H1 (cell line): ENCODE results near the gene TIAM2. TPM values are rescaled to one million over a fixed set of nuclear protein-coding genes. Genes with fewer than 3 reads are reported as not detected.

Experiments used
- CEBPB ChIP-seq: IDR thresholded peaks from 2 replicates; pipeline ENCODE4 v1.6.1; 2012; ENCODE audit warnings: low read depth, low read length
- EP300 ChIP-seq, 2 experiments: IDR thresholded peaks; 1 replicate in 1 of 2; 2 replicates in 1 of 2; pipeline ENCODE4 v1.6.1; 2011 to 2012; ENCODE audit warnings: low read depth in 2 of 2, low read length in 2 of 2, mild to moderate bottlenecking in 2 of 2, borderline replicate concordance in 1 of 2, inconsistent platforms in 1 of 2, moderate library complexity in 1 of 2
- POLR2A ChIP-seq, 2 experiments: IDR thresholded peaks; 1 replicate in 1 of 2; 2 replicates in 1 of 2; pipeline ENCODE4 v1.6.1; 2011; ENCODE audit warnings: low read depth in 2 of 2, low read length in 2 of 2, mild to moderate bottlenecking in 2 of 2; ENCODE audit errors: control extremely low read depth in 1 of 2
- RAD21 ChIP-seq, 2 experiments: IDR thresholded peaks in 1 of 2; conservative IDR thresholded peaks in 1 of 2; 2 replicates each; pipeline ENCODE4 v1.6.1; 2011; ENCODE audit warnings: low read depth in 2 of 2, low read length in 2 of 2, improper control_type of control experiment in 1 of 2, inconsistent platforms in 1 of 2, mild to moderate bottlenecking in 1 of 2, moderate library complexity in 1 of 2
- RXRA ChIP-seq: IDR thresholded peaks from 2 replicates; pipeline ENCODE4 v1.6.1; 2011; ENCODE audit warnings: low read depth, mild to moderate bottlenecking, low read length, moderate library complexity; ENCODE audit not compliant: insufficient read depth
- TAF1 ChIP-seq: IDR thresholded peaks from 2 replicates; pipeline ENCODE4 v1.6.1; 2011; ENCODE audit warnings: mild to moderate bottlenecking, low read depth, low read length
- TAF7 ChIP-seq: optimal IDR thresholded peaks from 2 replicates; pipeline ENCODE3; 2011; ENCODE audit warnings: low read depth, mild to moderate bottlenecking, inconsistent platforms, low read length, moderate library complexity, borderline replicate concordance
- polyA plus RNA-seq, 7 experiments: library from polyadenylated mRNA; depleted of rRNA in 3 of 7; stranded (reverse) in 5 of 7; unstranded in 2 of 7; fragments of >200 nt in 5 of 7; fragments of 200-250 nt in 2 of 7; gene quantifications; 1 replicate in 5 of 7; 2 replicates in 1 of 7; 4 replicates in 1 of 7; pipeline versions ENCODE4 v1.2.1 to v1.2.3, GENCODE V29; 2011 to 2013; ENCODE audit warnings: missing spikeins in 2 of 7, mixed read lengths in 2 of 7
- total RNA-seq: library from RNA; stranded (reverse); fragmentation: NEBNext Ultra II Directional; extraction: Animal tissue kit (Norgen Biotek cat#: 25700); gene quantifications from 2 replicates; pipeline ENCODE4 v1.2.1, GENCODE V29; 2021
- TF ChIP-seq, protein P1 (sequence below): fragments of 300-600 bp; sonication (generic); IDR thresholded peaks from 2 replicates; pipeline ENCODE4 v1.7.1; 2012; ENCODE audit warnings: low read length, moderate library complexity, mild to moderate bottlenecking, inconsistent platforms; ENCODE audit not compliant: insufficient replicate concordance
- TF ChIP-seq, protein P2 (sequence below): IDR thresholded peaks from 2 replicates; pipeline ENCODE4 v1.6.1; 2012; ENCODE audit warnings: inconsistent platforms
- TF ChIP-seq, protein P3 (sequence below): IDR thresholded peaks from 2 replicates; pipeline ENCODE4 v1.6.1; 2012; ENCODE audit warnings: low read length, inconsistent platforms

Gene TIAM2
- total and polyA plus RNA-seq, 2 of the 8 experiments (the other 6 are each of a cell fraction or from before 2014, with no cell fraction given), result 7.4 to 23.9 TPM

DNA sequence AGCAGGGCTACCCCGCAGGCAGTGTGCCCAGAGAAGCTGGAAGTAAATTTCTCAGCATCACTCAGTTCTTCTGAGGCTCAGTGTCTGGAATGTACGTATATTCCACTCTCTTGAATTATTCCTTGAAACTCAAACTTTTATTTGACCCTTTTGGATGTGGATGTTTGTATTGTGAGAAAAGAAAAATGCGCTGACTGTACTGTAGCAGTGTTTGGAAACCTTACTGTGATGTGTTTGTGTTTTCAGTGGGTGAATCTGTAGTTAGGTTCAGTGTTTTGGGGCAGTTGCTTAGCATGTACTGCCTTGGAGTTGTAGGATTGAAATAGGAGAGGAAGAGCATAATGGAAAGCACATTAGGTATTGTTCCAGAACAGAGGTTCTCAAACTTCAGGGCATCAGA lies 13.5 kb downstream of the TIAM2 start (continued):
- TF ChIP-seq, protein P1, sequence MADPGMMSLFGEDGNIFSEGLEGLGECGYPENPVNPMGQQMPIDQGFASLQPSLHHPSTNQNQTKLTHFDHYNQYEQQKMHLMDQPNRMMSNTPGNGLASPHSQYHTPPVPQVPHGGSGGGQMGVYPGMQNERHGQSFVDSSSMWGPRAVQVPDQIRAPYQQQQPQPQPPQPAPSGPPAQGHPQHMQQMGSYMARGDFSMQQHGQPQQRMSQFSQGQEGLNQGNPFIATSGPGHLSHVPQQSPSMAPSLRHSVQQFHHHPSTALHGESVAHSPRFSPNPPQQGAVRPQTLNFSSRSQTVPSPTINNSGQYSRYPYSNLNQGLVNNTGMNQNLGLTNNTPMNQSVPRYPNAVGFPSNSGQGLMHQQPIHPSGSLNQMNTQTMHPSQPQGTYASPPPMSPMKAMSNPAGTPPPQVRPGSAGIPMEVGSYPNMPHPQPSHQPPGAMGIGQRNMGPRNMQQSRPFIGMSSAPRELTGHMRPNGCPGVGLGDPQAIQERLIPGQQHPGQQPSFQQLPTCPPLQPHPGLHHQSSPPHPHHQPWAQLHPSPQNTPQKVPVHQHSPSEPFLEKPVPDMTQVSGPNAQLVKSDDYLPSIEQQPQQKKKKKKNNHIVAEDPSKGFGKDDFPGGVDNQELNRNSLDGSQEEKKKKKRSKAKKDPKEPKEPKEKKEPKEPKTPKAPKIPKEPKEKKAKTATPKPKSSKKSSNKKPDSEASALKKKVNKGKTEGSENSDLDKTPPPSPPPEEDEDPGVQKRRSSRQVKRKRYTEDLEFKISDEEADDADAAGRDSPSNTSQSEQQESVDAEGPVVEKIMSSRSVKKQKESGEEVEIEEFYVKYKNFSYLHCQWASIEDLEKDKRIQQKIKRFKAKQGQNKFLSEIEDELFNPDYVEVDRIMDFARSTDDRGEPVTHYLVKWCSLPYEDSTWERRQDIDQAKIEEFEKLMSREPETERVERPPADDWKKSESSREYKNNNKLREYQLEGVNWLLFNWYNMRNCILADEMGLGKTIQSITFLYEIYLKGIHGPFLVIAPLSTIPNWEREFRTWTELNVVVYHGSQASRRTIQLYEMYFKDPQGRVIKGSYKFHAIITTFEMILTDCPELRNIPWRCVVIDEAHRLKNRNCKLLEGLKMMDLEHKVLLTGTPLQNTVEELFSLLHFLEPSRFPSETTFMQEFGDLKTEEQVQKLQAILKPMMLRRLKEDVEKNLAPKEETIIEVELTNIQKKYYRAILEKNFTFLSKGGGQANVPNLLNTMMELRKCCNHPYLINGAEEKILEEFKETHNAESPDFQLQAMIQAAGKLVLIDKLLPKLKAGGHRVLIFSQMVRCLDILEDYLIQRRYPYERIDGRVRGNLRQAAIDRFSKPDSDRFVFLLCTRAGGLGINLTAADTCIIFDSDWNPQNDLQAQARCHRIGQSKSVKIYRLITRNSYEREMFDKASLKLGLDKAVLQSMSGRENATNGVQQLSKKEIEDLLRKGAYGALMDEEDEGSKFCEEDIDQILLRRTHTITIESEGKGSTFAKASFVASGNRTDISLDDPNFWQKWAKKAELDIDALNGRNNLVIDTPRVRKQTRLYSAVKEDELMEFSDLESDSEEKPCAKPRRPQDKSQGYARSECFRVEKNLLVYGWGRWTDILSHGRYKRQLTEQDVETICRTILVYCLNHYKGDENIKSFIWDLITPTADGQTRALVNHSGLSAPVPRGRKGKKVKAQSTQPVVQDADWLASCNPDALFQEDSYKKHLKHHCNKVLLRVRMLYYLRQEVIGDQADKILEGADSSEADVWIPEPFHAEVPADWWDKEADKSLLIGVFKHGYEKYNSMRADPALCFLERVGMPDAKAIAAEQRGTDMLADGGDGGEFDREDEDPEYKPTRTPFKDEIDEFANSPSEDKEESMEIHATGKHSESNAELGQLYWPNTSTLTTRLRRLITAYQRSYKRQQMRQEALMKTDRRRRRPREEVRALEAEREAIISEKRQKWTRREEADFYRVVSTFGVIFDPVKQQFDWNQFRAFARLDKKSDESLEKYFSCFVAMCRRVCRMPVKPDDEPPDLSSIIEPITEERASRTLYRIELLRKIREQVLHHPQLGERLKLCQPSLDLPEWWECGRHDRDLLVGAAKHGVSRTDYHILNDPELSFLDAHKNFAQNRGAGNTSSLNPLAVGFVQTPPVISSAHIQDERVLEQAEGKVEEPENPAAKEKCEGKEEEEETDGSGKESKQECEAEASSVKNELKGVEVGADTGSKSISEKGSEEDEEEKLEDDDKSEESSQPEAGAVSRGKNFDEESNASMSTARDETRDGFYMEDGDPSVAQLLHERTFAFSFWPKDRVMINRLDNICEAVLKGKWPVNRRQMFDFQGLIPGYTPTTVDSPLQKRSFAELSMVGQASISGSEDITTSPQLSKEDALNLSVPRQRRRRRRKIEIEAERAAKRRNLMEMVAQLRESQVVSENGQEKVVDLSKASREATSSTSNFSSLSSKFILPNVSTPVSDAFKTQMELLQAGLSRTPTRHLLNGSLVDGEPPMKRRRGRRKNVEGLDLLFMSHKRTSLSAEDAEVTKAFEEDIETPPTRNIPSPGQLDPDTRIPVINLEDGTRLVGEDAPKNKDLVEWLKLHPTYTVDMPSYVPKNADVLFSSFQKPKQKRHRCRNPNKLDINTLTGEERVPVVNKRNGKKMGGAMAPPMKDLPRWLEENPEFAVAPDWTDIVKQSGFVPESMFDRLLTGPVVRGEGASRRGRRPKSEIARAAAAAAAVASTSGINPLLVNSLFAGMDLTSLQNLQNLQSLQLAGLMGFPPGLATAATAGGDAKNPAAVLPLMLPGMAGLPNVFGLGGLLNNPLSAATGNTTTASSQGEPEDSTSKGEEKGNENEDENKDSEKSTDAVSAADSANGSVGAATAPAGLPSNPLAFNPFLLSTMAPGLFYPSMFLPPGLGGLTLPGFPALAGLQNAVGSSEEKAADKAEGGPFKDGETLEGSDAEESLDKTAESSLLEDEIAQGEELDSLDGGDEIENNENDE, result no peak
- TF ChIP-seq RXRA (no peak), TAF7 (no peak), TAF1 (no peak), CEBPB (no peak), RAD21 (IDR thresholded peaks at IDR 0.05 in 1 of 2, conservative IDR thresholded peaks at IDR 0.05 in 1 of 2; ENCODE audit: low read depth in 2 of 2, low read length in 2 of 2) (no peak), POLR2A (IDR thresholded peaks at IDR 0.05; ENCODE audit: control extremely low read depth in 1 of 2, low read depth in 2 of 2, low read length in 2 of 2) (no peak), EP300 (IDR thresholded peaks at IDR 0.05; ENCODE audit: borderline replicate concordance in 1 of 2, low read depth in 2 of 2, low read length in 2 of 2) (no peak)
- TF ChIP-seq, protein P2, sequence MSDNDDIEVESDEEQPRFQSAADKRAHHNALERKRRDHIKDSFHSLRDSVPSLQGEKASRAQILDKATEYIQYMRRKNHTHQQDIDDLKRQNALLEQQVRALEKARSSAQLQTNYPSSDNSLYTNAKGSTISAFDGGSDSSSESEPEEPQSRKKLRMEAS, result no peak
- TF ChIP-seq, protein P3, sequence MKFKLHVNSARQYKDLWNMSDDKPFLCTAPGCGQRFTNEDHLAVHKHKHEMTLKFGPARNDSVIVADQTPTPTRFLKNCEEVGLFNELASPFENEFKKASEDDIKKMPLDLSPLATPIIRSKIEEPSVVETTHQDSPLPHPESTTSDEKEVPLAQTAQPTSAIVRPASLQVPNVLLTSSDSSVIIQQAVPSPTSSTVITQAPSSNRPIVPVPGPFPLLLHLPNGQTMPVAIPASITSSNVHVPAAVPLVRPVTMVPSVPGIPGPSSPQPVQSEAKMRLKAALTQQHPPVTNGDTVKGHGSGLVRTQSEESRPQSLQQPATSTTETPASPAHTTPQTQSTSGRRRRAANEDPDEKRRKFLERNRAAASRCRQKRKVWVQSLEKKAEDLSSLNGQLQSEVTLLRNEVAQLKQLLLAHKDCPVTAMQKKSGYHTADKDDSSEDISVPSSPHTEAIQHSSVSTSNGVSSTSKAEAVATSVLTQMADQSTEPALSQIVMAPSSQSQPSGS, result no peak
